SK-N-SH (cell line): ENCODE measurements around the gene WDR62.
A peak's percentile ranks its signal among the peaks of the same experiment; 100 is the strongest.

Source experiments
- CHD2 ChIP-seq: fragments of 150-350 bp; IDR thresholded peaks from 2 replicates; pipeline ENCODE4 v1.6.1; 2018; ENCODE audit warnings: low read length; ENCODE audit not compliant: partially characterized antibody
- CTCF ChIP-seq: fragments of 200-600 bp; sonication (generic); IDR thresholded peaks from 2 replicates; pipeline ENCODE4 v1.6.1; 2017; ENCODE audit warnings: antibody characterized with exemption, mild to moderate bottlenecking, moderate library complexity
- ELF1 ChIP-seq: IDR thresholded peaks from 2 replicates; pipeline ENCODE4 v1.4.0; 2012
- EP300 ChIP-seq, 2 experiments: IDR thresholded peaks; 2 replicates each; pipeline versions ENCODE4 v1.4.0 to v1.6.1; 2012; ENCODE audit warnings: borderline replicate concordance in 1 of 2, low read depth in 1 of 2, low read length in 1 of 2
- FOXJ3 ChIP-seq: sonication (generic); formaldehyde crosslinking; IDR thresholded peaks from 2 replicates; pipeline ENCODE4 v1.5.1; 2020; ENCODE audit warnings: mild to moderate bottlenecking, missing genetic modification reagents
- FOXM1 ChIP-seq: IDR thresholded peaks from 2 replicates; pipeline ENCODE4 v1.4.0; 2012; ENCODE audit warnings: low read depth, mild to moderate bottlenecking
- MAX ChIP-seq: IDR thresholded peaks from 2 replicates; pipeline ENCODE4 v1.4.0; 2012; ENCODE audit warnings: low read depth
- NRF1 ChIP-seq: IDR thresholded peaks from 2 replicates; pipeline ENCODE4 v1.6.1; 2012; ENCODE audit warnings: low read depth, mild to moderate bottlenecking, low read length
- POLR2AphosphoS5 ChIP-seq: IDR thresholded peaks from 2 replicates; pipeline ENCODE4 v1.6.1; 2012; ENCODE audit warnings: low read depth, low read length
- REST ChIP-seq: IDR thresholded peaks from 2 replicates; pipeline ENCODE4 v1.6.1; 2012; ENCODE audit warnings: mild to moderate bottlenecking, low read depth, low read length, moderate library complexity
- RFX5 ChIP-seq: IDR thresholded peaks from 2 replicates; pipeline ENCODE4 v1.6.1; 2012; ENCODE audit warnings: mild to moderate bottlenecking, improper control_type of control experiment, low read length
- TAF1 ChIP-seq: IDR thresholded peaks from 2 replicates; pipeline ENCODE4 v1.6.1; 2012; ENCODE audit warnings: low read depth, mild to moderate bottlenecking, low read length, moderate library complexity, borderline replicate concordance
- YY1 ChIP-seq: IDR thresholded peaks from 2 replicates; pipeline ENCODE4 v1.4.0; 2012; ENCODE audit warnings: low read depth, mild to moderate bottlenecking

- TF ChIP-seq CTCF (peak; percentile 6; the same call in 1 of the 2 replicates), EP300 (IDR thresholded peaks at IDR 0.05; ENCODE audit: borderline replicate concordance in 1 of 2, low read depth in 1 of 2, low read length in 1 of 2) (peak in 1 of 2 experiments; percentile 11; a peak in 1 of 4 replicates), FOXM1 (no peak), FOXJ3 (CRISPR knock-in tag) (no peak), ELF1 (no peak), YY1 (0 out of 2 replicates have a peak, but pooled peaks have one; percentile 13), REST (0 out of 2 replicates have a peak, but pooled peaks have one; percentile 30), POLR2AphosphoS5 (peak; percentile 77), TAF1 (peak; percentile 92), RFX5 (no peak), NRF1 (peak; percentile 89), MAX (peak; percentile 61; the same call in 1 of the 2 replicates), CHD2 (peak; percentile 59)
Measured at GRCh38 chr19:36139473-36140303, 85.0 kb downstream of the WDR62 start, which contains the start of gene CAPNS1.
